Kidney (tissue), 14 donors: ENCODE data around the gene A2M. TPM values are rescaled to one million over a fixed set of nuclear protein-coding genes. Genes with fewer than 3 reads are reported as not detected.

ENCODE experiments used
- DNase-seq, 5 donors: peaks; one replicate each; pipeline ENCODE4 v3.0.0-alpha.2; 2013 to 2020
- FAIRE-seq: peaks from 2 replicates; lab custom pipeline; 2012; peaks lifted over from hg19 to GRCh38; lab: Jason Lieb, UNC
- H3K27ac ChIP-seq, 2 donors: one replicate each; pipeline ENCODE4 v1.7.0; 2013; ENCODE audit warnings: low read depth in 2 of 2, low read length in 2 of 2, inconsistent platforms in 1 of 2
- H3K27me3 ChIP-seq: one replicate; pipeline ENCODE4 v1.7.1; 2013; ENCODE audit warnings: low read length, inconsistent platforms; ENCODE audit not compliant: control insufficient read depth, insufficient read depth
- H3K36me3 ChIP-seq, 3 donors: one replicate each; pipeline versions ENCODE4 v1.7.0 to v1.7.1; 2013; ENCODE audit warnings: low read length in 3 of 3, control low read depth in 1 of 3, inconsistent platforms in 1 of 3; ENCODE audit not compliant: insufficient read depth in 3 of 3, control insufficient read depth in 2 of 3
- H3K4me1 ChIP-seq, 3 donors: one replicate each; pipeline versions ENCODE4 v1.7.0 to v1.7.1; 2013; ENCODE audit warnings: low read length in 3 of 3, inconsistent platforms in 1 of 3, low read depth in 1 of 3; ENCODE audit not compliant: control insufficient read depth in 2 of 3, insufficient read depth in 2 of 3
- H3K4me3 ChIP-seq, 3 donors: one replicate each; pipeline versions ENCODE4 v1.7.0 to v1.8.1; 2013; ENCODE audit warnings: low read length in 3 of 3, control low read depth in 1 of 3, inconsistent platforms in 1 of 3
- H3K9ac ChIP-seq, 3 donors: one replicate each; pipeline versions ENCODE4 v1.7.0 to v1.7.1; 2013; ENCODE audit warnings: low read length in 3 of 3, control low read depth in 1 of 3, inconsistent platforms in 1 of 3
- H3K9me3 ChIP-seq, 3 donors: one replicate each; pipeline versions ENCODE4 v1.7.0 to v1.7.1; 2013; ENCODE audit warnings: low read length in 3 of 3, control low read depth in 1 of 3, inconsistent platforms in 1 of 3; ENCODE audit not compliant: control insufficient read depth in 2 of 3, insufficient read depth in 1 of 3
- intact Hi-C: fragments of 100-400 bp; cut with DNase I; formaldehyde crosslinking; loops from one replicate; pipeline ENCODE4 v1.11.1; 2022
- polyA plus RNA-seq: library from polyadenylated mRNA; stranded (reverse); fragments of 350-450 nt; fragmentation: Illumina TruSeq; extraction: RNeasy Lipid Tissue Mini Kit (QIAGEN cat#74804); gene quantifications from one replicate; pipeline ENCODE4 v1.2.3, GENCODE V29; 2014; ENCODE audit warnings: low read depth, low replicate concordance; ENCODE audit not compliant: insufficient read depth
- total RNA-seq: library from RNA; stranded (reverse); fragmentation: NEBNext Ultra II Directional; extraction: Animal tissue kit (Norgen Biotek cat#: 25700); gene quantifications from one replicate; pipeline ENCODE4 v1.2.1, GENCODE V29; 2021
- TF ChIP-seq, protein P1 (sequence below): IDR thresholded peaks from 3 replicates; pipeline ENCODE4 v1.5.1; 2012; ENCODE audit warnings: mild to moderate bottlenecking, moderate library complexity, borderline replicate concordance; ENCODE audit not compliant: insufficient read depth; ENCODE audit errors: extremely low read depth
- donor health status: control.
- donor health status: control.
- donor health status: control.
- donor health status: control.
- donor health status: control.
- donor health status: DM: yes; HTN: yes; CAD: no.
- donor health status: Normal renal cell carcinoma (clear cell type).

A2M gene
- total and polyA plus RNA-seq, 2 donors from 2014 or later, result 745 to 971 TPM

DNA sequence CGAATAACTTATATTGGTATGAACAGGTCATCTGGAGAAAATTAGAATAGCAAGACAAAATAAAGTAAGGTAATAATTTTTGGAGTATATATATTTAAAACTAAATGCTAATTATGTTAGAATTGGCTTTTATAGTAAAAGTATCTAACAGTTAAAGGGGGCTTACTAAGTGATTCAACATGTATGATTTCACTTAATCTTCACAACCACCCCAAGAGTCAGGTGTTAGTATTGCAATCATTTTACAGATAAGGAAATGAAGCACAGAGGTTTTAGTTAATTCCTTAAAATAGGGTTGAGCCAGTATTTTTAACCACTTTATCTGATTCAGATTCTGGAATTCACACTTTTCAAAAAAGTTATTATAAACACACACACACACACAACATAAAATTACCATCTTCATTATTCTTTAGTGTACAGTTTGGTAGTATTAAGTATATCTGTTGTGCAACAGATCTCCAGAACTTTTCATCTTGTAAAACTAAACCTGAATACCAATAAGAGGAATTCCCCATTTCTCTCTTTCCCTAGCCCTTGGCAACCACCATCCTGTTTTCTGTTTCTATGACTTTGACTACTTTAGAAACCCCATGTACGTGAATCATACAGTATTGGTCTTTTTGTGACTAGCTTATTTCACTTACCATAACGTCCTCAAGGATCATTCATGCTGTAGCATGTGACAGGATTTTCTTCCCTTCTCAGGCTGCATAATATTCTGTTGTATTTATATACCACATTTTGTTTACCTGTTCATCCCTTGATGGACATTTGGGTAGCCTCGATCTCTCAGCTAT lies 12.5 kb downstream of the A2M start:
- TF ChIP-seq, protein P1, sequence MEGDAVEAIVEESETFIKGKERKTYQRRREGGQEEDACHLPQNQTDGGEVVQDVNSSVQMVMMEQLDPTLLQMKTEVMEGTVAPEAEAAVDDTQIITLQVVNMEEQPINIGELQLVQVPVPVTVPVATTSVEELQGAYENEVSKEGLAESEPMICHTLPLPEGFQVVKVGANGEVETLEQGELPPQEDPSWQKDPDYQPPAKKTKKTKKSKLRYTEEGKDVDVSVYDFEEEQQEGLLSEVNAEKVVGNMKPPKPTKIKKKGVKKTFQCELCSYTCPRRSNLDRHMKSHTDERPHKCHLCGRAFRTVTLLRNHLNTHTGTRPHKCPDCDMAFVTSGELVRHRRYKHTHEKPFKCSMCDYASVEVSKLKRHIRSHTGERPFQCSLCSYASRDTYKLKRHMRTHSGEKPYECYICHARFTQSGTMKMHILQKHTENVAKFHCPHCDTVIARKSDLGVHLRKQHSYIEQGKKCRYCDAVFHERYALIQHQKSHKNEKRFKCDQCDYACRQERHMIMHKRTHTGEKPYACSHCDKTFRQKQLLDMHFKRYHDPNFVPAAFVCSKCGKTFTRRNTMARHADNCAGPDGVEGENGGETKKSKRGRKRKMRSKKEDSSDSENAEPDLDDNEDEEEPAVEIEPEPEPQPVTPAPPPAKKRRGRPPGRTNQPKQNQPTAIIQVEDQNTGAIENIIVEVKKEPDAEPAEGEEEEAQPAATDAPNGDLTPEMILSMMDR, result no peak
- peaks cover 0 to 37% (median 10%) of the 10 kb centered on the region in 3 donors for H3K36me3 ChIP-seq
- H3K9me3 ChIP-seq, result no peaks in the 10 kb centered on the region
- H3K27me3 ChIP-seq, result no peaks in the 10 kb centered on the region
- FAIRE-seq, result no peak
- H3K4me1 ChIP-seq, result no peaks in the 10 kb centered on the region
- intact Hi-C loops, result no loop called here
- DNase-seq, result no peak
- H3K27ac ChIP-seq, result no peak overlapping the region
- H3K9ac ChIP-seq, result no peak overlapping the region
- no peak overlapping the region for H3K4me3 ChIP-seq

DNA sequence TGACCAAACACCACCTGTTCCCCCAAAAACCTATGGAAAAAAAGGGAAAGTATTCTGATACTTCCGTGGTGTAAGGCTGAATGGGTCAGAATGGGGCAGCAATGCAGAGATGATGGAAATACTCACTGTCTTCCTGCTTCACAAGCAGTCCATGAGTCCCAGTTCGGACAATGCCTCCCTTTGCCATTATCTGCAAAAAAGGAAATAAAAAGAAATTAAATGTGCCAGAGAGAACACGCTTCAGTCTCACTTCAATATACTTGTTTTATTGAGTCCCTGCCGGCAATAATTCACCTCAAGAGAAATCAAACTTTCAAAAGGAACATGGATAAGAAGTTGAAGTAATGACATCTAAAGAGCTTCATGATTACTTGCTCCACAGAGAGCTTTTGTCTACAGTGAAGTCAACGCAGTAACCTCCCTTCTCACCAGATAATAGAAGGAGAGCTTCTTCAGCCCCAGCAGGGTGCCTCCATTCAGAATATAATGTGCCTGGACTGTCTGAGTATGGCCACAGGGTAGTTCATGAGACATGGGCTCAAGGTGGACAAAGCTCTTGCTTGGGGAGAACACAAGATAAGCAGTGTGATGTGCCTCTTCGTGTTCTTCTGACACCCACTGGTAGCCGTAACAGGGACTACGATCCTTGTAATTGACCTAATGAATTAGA lies 14.6 kb downstream of the A2M start:
- Histone ChIP-seq H3K27ac (no peak overlapping the region), H3K9ac (no peak overlapping the region), H3K4me1 (no peaks in the 10 kb centered on the region), H3K36me3 (peaks cover 0 to 34% (median 10%) of the 10 kb centered on the region in 3 donors), H3K9me3 (no peaks in the 10 kb centered on the region), H3K27me3 (no peaks in the 10 kb centered on the region), H3K4me3 (no peak overlapping the region)
- TF ChIP-seq, protein P1, result no peak
- no peak for FAIRE-seq
- DNase-seq, result no peak
- intact Hi-C loops, result no loop called here

- DNase-seq (no peak), FAIRE-seq (no peak)
- Histone ChIP-seq H3K9me3 (no peaks in the 10 kb centered on the region), H3K27ac (no peak overlapping the region), H3K4me3 (no peak overlapping the region), H3K27me3 (no peaks in the 10 kb centered on the region), H3K9ac (no peak overlapping the region), H3K36me3 (peaks cover 0 to 26% (median 12%) of the 10 kb centered on the region in 3 donors), H3K4me1 (no peaks in the 10 kb centered on the region)
- intact Hi-C loops, result no loop called here
- TF ChIP-seq, protein P1, result no peak
Observed at GRCh38 chr12:9099552-9100190, 16.0 kb downstream of the A2M start.
